CD4-positive, alpha-beta T cell treated with Interleukin-4 for 1 hour (primary cell): Measurements from ENCODE around the gene IL1F10.

Experiments
- DNase-seq, 2 donors: peaks; one replicate each; pipeline ENCODE4 v3.0.0-alpha.2; 2020 to 2022

The IL1F10 gene

DNA sequence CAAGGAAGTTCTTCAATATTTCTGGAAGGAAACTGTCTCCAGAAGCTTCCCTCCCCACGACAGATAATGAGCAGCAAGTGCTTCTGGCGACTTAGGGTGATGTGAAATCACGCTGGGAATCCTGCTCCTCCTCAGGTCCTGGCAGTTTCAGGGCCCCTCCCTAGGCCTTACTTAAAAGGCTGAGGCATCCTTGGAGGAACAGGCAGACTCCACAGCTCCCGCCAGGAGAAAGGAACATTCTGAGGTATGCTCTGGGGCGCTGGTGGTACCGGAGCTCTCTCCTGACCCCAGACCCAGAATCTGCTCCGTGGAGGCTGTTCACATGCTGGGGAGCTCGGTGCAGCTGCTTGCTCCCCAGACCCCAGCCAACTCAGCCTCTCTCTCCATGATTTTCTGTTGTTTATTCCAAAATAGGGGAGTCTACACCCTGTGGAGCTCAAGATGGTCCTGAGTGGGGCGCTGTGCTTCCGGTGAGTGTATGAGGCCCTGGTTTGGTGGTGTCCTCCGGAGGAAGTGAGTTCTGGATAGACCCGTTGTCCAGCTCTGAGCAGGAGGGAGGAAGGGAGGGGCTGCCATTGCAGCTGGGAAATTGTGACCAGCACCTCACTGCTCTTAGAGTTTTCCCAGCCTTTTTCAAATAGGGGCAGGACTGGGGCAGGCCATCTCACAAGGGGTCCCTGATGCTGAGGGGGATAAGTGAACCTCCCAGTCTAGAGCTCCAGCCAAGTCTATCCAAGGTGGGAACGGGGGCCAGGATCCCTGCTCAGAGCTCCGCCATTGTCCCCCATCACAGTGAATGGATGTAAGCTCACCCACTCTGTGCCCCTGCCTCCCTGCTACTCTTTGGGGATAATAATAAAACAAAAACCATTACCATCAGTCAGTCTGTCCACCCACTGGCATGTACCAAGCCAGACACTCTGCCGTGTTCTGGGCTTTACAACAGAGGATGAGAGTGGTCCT lies 8.5 kb upstream of the IL1F10 start, which contains the start of gene IL36RN:
TSS of gene IL36RN (plus strand) at position 201 of the 963 bp plus-strand sequence. CDS start at position 442, 241 bp downstream.
- DNase-seq, result no peak

DNA sequence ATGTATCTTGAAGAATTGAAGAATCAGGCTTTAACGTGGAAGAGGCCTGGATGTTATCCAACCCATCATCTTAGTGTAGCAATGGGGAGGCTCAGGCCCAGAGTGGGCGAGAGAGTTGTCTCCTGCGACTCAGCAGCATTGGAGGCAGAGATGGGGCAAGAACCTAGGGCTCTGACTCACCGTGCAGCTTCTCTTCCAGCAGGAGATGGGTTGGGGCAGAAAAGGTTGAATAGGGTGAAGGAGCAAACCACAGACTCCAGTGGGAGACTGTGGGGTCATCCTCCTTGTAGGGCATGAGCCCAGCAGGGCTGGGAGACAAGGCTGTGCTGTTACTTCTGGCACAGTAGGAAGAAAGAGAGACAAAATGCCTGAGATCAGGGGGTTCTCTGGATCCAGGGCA lies 7.4 kb upstream of the IL1F10 start:
- DNase-seq, result no peak

DNA sequence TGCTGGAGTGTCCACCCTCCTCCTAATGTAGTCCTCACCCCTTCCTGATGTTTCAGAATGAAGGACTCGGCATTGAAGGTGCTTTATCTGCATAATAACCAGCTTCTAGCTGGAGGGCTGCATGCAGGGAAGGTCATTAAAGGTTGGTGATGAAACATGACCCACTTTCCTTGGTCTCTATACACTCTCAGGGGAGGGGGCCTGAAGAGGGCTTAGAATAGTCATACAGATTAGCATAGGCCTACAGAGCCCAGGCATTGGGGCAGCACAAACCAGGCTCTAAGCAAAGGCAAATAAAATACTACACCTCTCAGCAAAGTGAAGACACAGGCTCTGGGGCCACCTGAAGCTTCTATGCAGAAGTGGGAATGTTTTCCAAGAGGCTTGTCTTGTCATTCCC lies 7.0 kb upstream of the IL1F10 start:
- no peak for DNase-seq

DNA sequence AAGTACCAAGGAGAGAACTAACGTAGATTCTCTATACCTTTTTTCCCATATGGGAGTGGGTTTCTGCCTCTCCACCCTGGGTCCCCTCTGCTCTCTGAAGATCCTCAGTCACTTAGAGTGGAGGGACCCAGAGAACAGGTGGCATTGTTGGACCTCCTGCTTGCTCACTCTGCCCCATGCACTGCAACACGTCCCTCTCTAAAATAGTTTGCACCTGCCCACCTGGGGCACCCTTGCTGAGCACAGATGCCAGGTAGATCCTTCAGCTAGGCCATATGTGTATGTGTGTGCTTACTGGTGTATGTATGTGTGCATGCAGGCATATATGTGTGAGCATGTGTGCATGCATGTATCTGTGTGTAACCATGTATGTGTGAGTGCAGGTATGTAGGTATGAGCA lies 6.5 kb upstream of the IL1F10 start:
- DNase-seq, result no peak

DNA sequence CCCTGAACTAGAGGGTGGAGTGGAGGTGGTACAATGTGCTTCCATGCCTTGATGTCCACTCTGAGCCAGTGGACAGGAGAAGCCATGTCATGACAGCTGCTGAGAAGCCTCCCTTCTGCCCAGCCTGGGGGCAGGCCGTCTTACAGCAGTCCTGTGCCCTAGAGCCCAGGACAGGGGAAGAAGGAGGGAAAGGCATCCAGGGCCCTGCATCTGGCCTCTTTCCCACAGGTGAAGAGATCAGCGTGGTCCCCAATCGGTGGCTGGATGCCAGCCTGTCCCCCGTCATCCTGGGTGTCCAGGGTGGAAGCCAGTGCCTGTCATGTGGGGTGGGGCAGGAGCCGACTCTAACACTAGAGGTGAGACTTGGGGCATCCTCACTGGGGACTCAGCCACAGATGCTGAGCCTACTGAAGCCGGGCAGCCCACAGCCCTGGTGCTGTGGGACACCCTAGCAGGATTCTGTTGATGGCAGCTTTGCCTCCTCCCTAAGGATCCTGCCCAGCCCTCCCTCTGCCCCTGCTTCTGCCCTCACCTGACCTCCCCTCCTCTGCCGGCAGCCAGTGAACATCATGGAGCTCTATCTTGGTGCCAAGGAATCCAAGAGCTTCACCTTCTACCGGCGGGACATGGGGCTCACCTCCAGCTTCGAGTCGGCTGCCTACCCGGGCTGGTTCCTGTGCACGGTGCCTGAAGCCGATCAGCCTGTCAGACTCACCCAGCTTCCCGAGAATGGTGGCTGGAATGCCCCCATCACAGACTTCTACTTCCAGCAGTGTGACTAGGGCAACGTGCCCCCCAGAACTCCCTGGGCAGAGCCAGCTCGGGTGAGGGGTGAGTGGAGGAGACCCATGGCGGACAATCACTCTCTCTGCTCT lies 5.6 kb upstream of the IL1F10 start:
- no peak for DNase-seq

DNA sequence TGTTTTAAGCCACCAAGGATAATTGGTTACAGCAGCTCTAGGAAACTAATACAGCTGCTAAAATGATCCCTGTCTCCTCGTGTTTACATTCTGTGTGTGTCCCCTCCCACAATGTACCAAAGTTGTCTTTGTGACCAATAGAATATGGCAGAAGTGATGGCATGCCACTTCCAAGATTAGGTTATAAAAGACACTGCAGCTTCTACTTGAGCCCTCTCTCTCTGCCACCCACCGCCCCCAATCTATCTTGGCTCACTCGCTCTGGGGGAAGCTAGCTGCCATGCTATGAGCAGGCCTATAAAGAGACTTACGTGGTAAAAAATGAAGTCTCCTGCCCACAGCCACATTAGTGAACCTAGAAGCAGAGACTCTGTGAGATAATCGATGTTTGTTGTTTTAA lies 3.5 kb upstream of the IL1F10 start:
- no peak for DNase-seq

DNA sequence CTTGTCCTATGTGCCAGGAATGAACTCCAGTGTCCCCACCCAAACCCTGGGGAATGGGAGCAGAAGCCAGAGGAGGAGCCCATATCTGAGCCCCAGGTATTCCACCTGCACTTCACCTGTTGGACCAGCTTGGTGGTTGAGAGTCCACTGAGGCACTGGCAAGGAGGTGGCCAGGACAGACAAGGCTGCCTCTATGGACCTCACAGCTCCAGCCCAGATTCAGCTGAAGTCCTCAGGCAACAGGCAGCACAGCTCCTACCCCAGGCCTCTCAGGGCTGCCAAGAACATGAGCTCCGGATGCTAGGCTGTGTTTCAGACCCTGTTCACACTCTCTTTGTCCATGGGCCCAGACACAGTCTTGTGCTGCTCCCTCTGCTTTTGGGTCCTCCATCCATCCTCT lies 2.9 kb upstream of the IL1F10 start:
- no peak for DNase-seq

DNA sequence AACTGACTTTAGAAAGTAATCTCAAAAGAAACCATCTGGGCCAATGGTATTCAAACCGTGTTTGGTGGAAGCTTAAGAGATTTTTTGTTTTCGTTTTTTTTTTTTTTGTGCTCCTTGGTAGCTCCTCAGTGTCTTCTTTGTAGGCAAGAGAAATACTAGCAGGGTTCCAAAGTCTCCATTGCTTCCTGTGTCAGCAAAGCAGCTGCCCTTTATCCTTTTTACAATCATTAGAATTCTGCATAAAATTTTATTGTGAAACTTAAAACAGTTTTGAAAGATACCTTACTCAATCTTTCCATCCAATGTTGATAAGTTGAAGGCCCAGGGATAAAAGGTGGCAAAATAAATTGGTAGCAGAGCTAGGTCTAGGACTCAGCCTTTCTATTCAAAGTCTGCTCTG lies 479 bp downstream of the IL1F10 start:
- DNase-seq, result no peak

DNA sequence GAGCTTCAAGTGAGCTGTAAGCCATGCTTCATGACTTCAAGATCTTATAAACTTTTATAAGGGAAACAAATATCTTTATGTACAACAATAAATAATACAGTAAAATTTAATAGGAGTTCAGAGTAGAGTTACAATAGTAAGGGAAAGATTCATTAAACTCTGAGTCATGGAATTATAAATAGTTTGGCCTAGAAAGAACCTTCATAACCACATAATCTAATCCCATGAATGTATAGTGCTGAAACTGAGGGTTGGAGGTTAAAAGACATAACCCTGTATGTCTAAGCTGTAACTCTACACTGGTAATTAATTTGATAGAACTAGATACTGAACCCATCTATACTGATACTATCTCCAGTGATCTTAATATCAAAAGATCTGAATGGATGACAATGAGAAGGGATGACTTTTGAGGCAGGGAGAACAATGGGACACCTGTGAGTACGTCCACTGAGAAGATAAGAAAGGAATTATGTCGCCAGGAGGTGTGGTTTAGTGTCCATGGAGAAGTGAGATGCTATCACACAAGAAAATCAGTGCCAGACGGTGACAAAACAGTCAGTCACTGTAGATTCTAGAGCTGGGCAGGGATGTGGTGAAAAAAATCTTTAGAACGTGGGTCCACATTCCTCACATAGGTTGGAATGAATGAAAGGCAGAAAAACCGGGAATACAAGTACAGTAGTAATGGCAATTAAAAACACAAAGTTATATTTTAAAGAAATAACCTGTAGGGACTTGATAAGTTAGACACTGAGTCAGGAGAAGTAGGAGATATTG lies 1.1 kb downstream of the IL1F10 start:
- no peak for DNase-seq

DNA sequence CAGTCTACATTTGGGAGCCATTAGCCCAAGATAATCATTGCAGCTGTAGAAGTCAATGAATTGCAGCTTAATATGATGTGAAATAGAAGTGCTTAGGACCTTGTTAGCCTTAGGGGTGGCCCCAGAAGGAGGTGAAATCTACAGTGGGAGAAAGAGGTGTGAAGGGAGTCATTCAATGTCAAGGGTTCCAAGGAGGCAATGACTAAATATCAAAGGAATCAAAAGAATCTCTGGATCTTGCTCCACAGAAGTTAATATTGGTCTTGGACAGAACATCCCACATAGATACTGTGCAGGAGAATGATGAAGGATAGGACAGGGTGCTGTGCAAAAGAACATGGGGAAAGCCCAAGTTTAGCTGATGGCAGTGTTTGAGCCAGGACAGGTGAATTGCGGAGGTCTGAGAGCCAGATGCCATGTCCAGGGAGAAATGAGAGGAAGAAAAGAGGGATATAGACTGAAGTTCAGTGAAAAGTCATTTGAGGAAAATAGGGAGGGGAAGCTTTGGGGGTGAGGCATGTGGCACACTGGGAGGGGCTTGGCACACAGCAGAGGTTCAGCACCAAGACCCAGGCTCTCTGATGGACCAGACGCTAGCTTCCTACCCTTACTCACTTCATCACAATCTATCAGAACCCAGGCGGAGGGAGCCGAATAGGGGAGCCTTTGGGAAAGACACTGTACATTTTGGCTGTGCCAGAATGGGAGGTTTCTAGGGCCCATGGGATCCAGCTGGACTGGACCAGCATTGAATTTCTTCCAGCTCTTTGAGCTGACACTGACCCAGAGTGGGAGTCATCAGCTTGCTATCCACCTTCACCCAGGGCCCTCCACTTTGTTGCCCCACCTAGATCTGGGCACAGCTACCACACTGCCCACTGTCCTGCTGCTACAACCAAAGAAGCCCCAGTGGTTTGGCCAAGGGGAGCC lies 2.2 kb downstream of the IL1F10 start:
- DNase-seq, result no peak

DNA sequence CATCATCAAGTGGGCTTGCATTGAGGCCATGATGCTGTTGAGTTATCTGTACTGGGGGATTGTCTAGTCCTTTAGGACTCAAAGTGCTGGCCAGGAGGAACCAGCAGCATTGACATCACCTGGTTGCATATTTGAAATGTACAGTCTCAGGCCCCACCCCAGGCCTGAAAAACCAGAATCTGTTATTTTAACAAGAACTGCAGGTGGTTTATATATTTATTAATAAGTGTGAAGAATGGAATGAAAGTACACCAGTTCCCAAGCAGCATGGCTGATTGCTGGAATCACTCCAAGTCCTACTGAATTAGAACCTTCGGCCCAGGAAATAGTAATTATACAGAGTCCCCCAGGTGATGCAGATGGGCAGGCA lies 2.8 kb downstream of the IL1F10 start:
- DNase-seq, result no peak

DNA sequence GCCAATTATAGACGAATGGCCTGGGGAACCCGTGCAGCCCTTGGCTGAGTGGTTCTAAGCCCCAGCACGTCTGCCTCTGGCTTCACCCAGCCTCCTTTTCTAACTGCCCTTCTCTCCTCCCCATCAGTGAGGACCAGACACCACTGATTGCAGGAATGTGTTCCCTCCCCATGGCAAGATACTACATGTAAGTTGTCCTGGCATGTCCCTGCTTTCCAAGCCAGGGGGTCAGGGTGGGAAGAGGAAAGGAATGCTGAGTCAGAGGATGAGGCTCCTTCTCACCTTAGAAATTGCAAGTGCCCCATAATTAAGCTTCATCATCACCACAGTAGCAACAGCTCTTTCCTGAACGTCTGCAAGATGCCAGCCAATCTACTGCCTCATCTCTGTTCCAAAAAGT lies 4.8 kb downstream of the IL1F10 start:
- no peak for DNase-seq

DNA sequence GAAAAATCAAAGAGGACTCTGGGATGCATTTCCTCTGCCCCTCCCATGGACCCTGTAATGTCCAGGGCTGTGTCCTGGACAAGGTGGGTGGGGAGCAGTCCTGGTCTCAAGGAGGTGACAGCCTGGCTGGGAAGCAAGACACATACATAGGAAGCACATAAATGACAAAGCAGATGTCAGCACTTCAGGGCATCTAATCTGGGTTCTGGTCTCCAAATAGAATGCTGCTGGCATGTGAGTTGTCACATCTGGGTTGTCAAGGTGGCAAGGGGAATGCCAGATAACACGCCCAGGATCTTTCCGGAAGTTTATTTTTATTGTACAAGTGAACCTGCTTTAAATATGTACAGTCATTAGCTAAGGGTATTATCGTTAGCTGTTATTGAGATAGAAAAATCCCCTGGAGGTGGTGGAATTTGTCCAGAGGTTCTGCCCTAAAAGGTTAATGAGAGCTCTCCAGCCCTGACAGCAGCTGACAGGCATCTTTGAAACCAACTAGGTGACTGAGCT lies 5.6 kb downstream of the IL1F10 start:
- no peak for DNase-seq

DNA sequence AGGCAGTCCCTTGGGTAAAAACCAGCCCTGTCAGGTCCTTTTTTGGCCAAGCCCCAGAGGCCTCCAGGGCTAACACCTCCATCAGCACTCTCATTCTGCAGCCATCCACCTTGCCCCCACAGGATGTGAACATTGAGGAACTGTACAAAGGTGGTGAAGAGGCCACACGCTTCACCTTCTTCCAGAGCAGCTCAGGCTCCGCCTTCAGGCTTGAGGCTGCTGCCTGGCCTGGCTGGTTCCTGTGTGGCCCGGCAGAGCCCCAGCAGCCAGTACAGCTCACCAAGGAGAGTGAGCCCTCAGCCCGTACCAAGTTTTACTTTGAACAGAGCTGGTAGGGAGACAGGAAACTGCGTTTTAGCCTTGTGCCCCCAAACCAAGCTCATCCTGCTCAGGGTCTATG lies 7.3 kb downstream of the IL1F10 start:
- DNase-seq, result no peak

DNA sequence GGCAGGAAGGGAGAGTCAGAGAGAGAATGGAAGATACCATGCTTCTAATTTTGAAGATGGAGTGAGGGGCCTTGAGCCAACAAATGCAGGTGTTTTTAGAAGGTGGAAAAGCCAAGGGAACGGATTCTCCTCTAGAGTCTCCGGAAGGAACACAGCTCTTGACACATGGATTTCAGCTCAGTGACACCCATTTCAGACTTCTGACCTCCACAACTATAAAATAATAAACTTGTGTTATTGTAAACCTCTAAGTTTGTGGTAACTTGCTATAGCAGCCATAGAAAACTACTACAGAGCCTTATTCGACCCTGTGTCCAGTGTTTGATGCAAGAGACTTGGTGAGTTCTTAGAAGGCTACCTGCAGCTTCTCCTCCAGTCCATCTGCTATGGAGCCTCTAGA lies 7.8 kb downstream of the IL1F10 start:
- no peak for DNase-seq

DNA sequence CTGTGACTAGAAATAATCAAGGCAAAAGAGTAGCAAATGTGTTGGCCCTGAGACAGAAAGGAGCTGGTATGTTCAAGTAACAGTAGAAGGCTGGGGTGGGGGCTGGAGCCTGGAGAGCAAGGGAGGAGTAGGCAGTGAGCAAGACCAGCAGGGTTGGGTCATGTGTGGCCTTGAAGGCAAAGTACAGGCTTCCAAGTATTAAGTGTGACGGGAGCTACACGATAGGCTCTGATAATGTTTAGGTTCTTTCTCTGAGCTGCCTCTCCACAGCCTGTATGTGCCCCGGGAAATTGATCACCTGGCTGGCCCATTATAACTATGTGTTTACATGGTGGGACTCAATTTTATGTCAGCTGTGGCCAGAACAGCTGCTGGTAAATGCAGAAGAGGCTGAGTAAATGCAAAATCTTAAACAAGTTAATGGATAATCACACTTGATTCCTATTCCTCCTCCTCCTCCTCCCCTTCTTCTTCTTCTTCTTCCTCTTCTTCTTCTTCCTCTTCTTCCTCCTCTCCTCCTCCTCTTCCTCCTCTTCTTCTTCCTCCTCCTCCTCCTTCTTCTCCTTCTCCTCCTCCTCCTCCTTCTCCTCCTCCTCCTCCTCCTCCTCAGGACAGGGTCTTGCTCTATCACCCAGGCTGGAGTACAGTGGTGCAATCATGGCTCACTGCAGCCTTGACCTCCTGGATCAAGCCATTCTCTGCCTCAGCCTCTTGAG lies 9.3 kb downstream of the IL1F10 start:
- DNase-seq, result no peak

DNA sequence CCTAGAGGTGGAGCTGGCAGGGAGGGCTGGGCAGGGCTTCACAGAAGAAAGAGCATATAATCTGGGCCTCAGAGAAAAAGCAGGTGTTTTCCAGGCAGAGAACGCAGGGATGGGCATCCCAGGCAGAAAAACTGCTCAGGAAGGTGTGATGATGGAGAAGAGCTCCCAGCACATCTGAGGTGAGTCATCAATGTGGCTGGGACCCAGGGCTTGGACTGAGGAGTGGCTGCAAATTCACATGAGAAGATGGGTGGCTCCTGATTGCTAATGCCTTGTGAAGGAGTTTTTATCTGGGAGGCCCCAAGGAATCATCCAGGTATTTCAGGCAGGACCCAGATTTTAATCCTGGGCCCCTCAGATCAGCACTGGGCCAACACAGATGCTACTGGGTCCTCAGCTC lies 10.2 kb downstream of the IL1F10 start:
- DNase-seq, result no peak

DNA sequence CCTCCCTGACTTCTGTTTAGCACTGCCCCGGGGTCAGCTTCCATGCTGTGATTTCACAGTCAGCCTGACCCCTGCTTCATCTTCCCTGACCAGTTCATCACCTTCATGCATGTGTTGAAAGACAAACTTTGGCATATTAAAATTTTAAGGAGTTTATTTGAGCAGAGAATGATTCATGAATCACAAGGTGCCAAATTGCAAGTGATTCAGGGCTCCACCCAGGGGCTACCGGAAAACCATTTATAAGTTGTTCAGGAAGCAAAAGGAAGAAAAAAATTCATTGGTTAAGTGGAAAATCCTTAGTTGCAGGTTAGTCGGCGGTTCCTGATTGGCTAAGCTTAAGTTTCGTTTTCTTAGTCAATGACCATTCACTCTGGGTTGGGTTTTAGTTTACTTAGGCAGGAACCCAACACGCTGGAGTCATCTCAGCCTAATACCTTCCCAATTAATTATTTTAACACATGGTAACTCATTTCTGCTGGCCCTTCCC lies 10.6 kb downstream of the IL1F10 start:
- no peak for DNase-seq

DNA sequence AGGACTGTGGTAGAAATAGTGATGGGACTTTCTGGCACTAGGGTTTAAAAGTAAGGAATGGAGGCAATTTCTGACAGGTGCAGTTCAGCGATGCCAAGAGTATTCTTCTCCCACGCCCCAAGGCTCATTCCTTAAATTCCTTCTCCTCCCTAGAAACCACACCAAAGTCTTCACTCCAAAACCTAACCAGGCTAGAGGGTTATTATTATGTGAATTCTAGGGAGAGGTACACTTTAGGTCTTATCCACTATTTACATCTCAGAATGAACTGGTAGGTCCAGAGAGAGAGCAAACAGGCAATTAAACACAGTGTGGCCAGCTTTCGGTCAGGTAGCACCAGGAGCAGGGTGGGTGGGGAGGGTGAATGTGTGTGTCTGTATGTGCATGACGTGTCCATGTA lies 11.4 kb downstream of the IL1F10 start:
- DNase-seq, result no peak

DNA sequence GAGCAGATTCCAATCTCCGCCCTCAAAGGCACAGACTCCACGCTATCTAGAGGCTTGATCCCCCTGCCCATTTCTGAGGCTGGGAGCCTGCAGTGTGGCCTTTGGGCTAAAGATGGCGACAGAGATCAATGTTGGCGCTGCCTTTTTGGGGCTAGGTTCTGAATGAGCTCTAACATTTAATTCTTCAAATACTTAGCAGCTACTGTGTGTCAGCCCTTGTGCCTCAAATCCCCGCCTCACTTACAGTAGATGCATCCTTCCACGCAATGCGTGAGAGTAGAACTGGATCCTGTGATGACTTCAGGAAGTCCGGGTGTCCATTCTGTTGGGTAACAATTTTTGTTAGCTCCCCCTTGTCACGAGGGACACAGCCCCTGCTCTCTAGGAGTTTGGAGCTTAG lies 12.4 kb downstream of the IL1F10 start:
- peak; percentile 25 to 34 for DNase-seq
